H1 (cell line): Measurements from ENCODE around the gene NEK4. TPM values are rescaled to one million over a fixed set of nuclear protein-coding genes. Genes with fewer than 3 reads are reported as not detected.

Experiments used
- POLR2AphosphoS5 ChIP-seq: IDR thresholded peaks from 2 replicates; pipeline ENCODE4 v1.6.1; 2011; ENCODE audit warnings: low read depth, low read length
- polyA plus RNA-seq, 7 experiments: library from polyadenylated mRNA; depleted of rRNA in 3 of 7; stranded (reverse) in 5 of 7; unstranded in 2 of 7; fragments of >200 nt in 5 of 7; fragments of 200-250 nt in 2 of 7; gene quantifications; 1 replicate in 5 of 7; 2 replicates in 1 of 7; 4 replicates in 1 of 7; pipeline versions ENCODE4 v1.2.1 to v1.2.3, GENCODE V29; 2011 to 2013; ENCODE audit warnings: missing spikeins in 2 of 7, mixed read lengths in 2 of 7
- total RNA-seq: library from RNA; stranded (reverse); fragmentation: NEBNext Ultra II Directional; extraction: Animal tissue kit (Norgen Biotek cat#: 25700); gene quantifications from 2 replicates; pipeline ENCODE4 v1.2.1, GENCODE V29; 2021

Gene NEK4
- total and polyA plus RNA-seq, 2 of the 8 experiments (the other 6 are each of a cell fraction or from before 2014, with no cell fraction given), result 7.5 to 40.0 TPM

- TF ChIP-seq POLR2AphosphoS5, result no peak
Observed at GRCh38 chr3:52705438-52705687, 65.4 kb downstream of the NEK4 start (continued).
